GM12873 (cell line): ENCODE measurements around the gene VANGL1.

Source experiments
- CTCF ChIP-seq: IDR thresholded peaks from 2 replicates; pipeline ENCODE4 v1.5.1; 2012; ENCODE audit warnings: low read depth, mild to moderate bottlenecking, moderate library complexity, low read length, control low read depth; ENCODE audit not compliant: insufficient read depth; ENCODE audit errors: missing control alignments

VANGL1 gene

GRCh38 chr1:115710859-115711624 is 69.3 kb downstream of the VANGL1 start:
- TF ChIP-seq CTCF = no peak

- no peak for TF ChIP-seq CTCF
Observed at GRCh38 chr1:115712911-115713609, 71.3 kb downstream of the VANGL1 start.

- TF ChIP-seq CTCF = no peak
Observed at GRCh38 chr1:115713906-115714305, 72.1 kb downstream of the VANGL1 start.

- TF ChIP-seq CTCF = no peak
Observed at GRCh38 chr1:115714572-115715141, 72.9 kb downstream of the VANGL1 start.

- TF ChIP-seq CTCF = peak; percentile 66
Observed at GRCh38 chr1:115717541-115717940, 75.8 kb downstream of the VANGL1 start.

GRCh38 chr1:115718011-115718754 is 76.4 kb downstream of the VANGL1 start:
- TF ChIP-seq CTCF = no peak

- no peak for TF ChIP-seq CTCF
Observed at GRCh38 chr1:115719285-115719684, 77.5 kb downstream of the VANGL1 start.
